Hematopoietic multipotent progenitor cell (in vitro differentiated cells): Measurements from ENCODE around the gene GPR152. TPM values are rescaled to one million over a fixed set of nuclear protein-coding genes. Genes with fewer than 3 reads are reported as not detected.
"Not testable (repeated sequence)": the region's sequence is repeated elsewhere in the genome, so short reads cannot be mapped to it uniquely, and the experiment has no call there.

ENCODE experiments used
- DNase-seq, 3 donors: peaks; one replicate each; pipeline ENCODE4 v3.0.0-alpha.2; 2011 to 2015; ENCODE audit warnings: low read depth in 2 of 3, low spot score in 2 of 3
- total RNA-seq: library from RNA; depleted of rRNA; stranded (reverse); fragments of >200 nt; gene quantifications from one replicate; pipeline ENCODE4 v1.2.3, GENCODE V29; 2012

The GPR152 gene
- total RNA-seq, 1 donor: 0.27 TPM

GRCh38 chr11:67431346-67432249 lies 20.9 kb downstream of the GPR152 start:
- no peak for DNase-seq

GRCh38 chr11:67429722-67430121 lies 22.8 kb downstream of the GPR152 start:
- DNase-seq: no peak

- DNase-seq: no peak
These were observed 23.4 kb downstream of the GPR152 start for GRCh38 chr11:67429038-67429668.

- peak; percentile 96 to 98 (median 98) for DNase-seq
These were observed 24.2 kb downstream of the GPR152 start, which contains the start of gene RPS6KB2 for GRCh38 chr11:67428052-67429001. Gene RPS6KB2 (plus strand): TSS chr11:67428494. CDS start chr11:67428546, 52 bp downstream.

GRCh38 chr11:67427364-67427859 lies 25.1 kb downstream of the GPR152 start:
- not testable (repeated sequence) for DNase-seq

GRCh38 chr11:67423891-67424613 lies 28.5 kb downstream of the GPR152 start:
- DNase-seq: no peak

- no peak for DNase-seq
These were observed 29.1 kb downstream of the GPR152 start for GRCh38 chr11:67423466-67423865.

GRCh38 chr11:67422891-67423290 lies 29.6 kb downstream of the GPR152 start:
- no peak for DNase-seq

GRCh38 chr11:67421430-67422031 lies 31.0 kb downstream of the GPR152 start:
- no peak for DNase-seq

GRCh38 chr11:67420646-67421429 lies 31.7 kb downstream of the GPR152 start:
- peak; percentile 95 to 96 (median 95) for DNase-seq

- no peak for DNase-seq
These were observed 32.3 kb downstream of the GPR152 start for GRCh38 chr11:67420147-67420645.

- DNase-seq: no peak
These were observed 33.0 kb downstream of the GPR152 start for GRCh38 chr11:67419325-67420049.

- peak in 2 of 3 donors; percentile 70 to 86 for DNase-seq
These were observed 33.9 kb downstream of the GPR152 start for GRCh38 chr11:67418476-67419281.

- DNase-seq: no peak
These were observed 35.1 kb downstream of the GPR152 start for GRCh38 chr11:67417425-67417824.

GRCh38 chr11:67416416-67417335 lies 35.9 kb downstream of the GPR152 start:
- peak in 2 of 3 donors; percentile 58 to 67 for DNase-seq
